NCI-H1436 treated with DMSO at 0.1 percent for 48 hours (cell line): ENCODE results near the gene SYT14.
"Not testable (repeated sequence)": the region's sequence is repeated elsewhere in the genome, so short reads cannot be mapped to it uniquely, and the experiment has no call there.

ENCODE experiments used
- DNase-seq: peaks from one replicate; lab custom pipeline; 2025; lab: John Stamatoyannopoulos, UW

SYT14 gene

GRCh38 chr1:210117681-210118170 lies 179.7 kb downstream of the SYT14 start:
- DNase-seq, result no peak

DNA sequence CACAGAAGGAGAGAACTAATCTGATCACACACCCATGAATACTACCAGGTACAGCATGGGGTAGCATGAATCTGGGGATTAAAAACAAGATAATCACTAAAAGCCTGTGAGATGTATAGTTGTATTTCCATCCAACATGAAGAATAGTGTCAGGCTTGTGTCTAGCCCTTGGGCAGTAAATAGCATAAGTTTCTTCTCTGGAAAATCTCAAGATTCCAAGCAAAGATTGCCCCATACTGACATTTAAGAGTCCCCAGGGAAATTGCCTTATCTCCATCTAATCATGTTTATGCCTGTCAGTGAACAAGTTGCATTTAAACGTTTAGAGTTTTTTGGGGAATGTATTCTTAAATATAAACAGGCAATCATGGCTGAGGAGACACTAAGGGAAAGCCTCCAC lies 185.4 kb downstream of the SYT14 start:
- no peak for DNase-seq

GRCh38 chr1:210123924-210124589 lies 186.0 kb downstream of the SYT14 start:
- no peak for DNase-seq

DNA sequence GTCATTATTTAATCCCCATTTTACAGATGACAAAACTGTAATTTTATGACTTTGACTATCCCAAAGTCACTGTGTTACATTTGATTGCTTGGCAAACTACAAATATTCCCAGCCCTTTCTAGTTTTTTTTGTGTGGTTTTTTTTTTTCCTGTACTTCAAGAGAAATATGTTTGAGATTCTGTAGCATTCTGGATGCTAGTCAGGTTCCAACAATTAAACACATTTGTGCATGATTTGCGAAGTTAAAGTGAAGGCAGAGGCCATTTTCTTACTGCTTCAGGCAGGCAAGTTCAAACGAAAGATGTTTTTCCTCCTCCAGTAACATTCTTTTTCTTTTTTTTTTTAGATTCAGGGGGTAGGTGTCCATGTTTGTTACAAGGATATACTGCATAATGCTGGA lies 186.7 kb downstream of the SYT14 start:
- no peak for DNase-seq

- no peak for DNase-seq
Measured at GRCh38 chr1:210125143-210125542, 187.1 kb downstream of the SYT14 start.

DNA sequence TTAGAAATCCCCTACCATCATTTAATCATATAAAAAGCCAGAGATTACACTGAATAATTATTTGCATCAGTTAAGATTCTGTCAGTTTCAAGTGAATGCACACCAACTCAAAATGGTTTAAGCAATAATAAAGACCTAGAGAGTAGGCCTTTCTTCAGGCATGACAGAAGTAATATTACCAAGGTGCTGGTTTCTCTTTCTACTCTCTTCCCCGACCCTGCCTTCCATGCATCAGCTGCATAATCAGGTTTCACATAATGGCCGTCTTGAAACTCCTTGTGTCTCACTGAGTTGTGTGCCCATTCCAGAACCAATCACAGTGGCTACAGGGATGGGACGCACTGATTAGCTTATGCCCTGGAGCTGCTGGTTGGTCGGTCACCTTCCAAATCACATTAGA lies 191.1 kb downstream of the SYT14 start:
- DNase-seq, result no peak

- no peak for DNase-seq
Measured at GRCh38 chr1:210129759-210130158, 191.7 kb downstream of the SYT14 start.

GRCh38 chr1:210132582-210132981 lies 194.6 kb downstream of the SYT14 start:
- no peak for DNase-seq

GRCh38 chr1:210143465-210144062 lies 205.5 kb downstream of the SYT14 start:
- no peak for DNase-seq

DNA sequence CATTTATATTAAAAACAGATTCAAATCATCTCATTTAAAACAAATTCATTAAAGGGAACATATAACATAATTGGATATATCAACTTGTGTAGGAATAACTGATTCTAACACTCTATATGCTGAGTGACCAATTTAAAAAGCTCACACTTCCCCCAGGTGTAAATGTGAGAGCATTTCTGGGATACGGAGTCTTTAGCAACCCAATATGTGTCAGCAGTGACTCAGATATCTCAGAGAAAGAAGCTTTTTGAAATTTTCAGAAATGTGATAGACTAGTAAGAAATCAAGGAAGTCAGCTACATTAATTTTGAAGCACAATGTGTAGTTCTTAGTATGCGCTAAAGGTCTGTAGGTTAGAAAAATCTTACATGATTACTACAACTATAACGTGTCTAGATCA lies 206.7 kb downstream of the SYT14 start:
- no peak for DNase-seq

DNA sequence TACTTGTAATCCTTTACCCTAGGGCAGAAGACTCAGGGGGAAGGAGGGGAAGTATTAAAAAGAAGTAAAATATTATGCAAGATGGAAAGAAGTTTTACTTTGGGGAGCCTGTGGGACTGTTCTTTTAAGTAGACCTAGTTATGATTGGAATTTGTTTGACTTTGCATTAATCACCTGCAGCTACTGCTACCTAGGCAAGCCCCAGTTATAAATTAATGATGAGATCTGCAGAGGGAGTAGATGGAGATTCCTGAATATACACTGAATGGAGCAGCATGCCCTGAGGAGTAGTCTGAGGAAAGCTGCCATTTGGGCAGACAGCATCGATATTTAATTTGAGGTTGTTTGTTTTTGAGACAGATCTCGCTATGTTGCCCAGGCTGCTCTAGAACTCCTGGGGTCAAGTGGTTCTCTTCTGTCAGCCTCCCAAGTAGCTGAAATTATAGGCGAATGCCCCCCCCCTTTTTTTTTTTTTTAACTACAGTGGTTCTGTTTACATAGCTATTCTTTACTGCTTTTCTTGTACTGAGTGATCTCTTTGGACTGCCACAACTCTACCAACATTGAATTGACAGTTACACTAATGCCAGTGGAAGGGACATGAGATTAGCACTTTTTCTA lies 213.1 kb downstream of the SYT14 start:
- DNase-seq, result no peak

DNA sequence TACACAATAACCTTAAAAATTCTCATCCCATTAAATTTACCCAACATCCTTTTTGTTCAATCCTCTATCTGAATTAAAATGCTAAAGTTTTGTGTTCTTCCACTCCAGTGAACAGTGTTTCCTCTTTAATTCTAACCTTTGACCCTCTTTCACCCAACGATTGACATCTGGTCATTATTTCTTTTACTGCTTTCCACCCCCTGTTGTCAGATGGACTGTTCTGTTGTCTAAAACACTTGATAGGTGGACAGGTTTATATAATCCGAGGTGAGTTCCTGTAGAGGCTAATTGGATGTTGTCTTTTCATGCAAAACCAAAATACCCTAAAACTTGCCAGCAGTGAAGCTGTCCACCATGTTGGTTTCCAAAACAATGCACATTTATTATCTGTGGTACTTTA lies 221.2 kb downstream of the SYT14 start:
- no peak for DNase-seq

DNA sequence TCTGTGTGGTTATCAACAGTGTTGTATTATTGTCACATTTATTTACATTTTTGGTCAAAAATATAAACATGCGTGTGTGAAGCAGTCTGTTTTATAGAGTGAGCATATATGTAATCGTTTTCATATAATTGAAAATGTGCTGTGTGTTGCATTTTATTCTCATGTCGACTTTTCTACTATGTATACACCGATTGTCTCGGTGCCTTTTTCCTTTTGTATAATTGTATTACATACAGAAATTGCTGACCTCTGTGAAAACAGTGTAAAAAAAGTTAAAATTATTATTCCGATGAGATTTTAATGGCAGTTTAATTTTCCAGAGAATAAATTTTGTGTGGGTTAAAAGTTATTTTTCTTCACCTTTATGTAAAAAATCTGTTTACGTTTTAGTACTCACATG lies 232.2 kb downstream of the SYT14 start:
- DNase-seq, result no peak

GRCh38 chr1:210174133-210174532 lies 236.1 kb downstream of the SYT14 start:
- no peak for DNase-seq

DNA sequence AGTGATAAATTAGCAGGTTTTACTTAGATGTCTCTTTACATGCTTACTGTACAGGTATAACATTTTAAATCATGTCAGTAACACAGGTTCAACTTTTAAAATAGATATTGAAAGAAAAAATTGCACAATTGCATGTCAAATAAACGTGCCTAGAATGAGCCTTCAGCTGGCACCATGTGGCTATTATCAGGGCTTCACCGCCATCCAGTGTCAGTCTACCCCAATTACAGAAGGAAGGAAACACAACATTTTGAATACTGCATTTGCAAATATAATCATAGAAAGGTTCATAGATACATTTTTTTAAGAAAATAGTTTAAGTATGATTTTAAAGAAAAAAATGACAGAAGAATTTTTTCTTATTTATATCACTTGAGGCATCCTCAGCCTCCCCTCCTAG lies 247.0 kb downstream of the SYT14 start:
- no peak for DNase-seq

DNA sequence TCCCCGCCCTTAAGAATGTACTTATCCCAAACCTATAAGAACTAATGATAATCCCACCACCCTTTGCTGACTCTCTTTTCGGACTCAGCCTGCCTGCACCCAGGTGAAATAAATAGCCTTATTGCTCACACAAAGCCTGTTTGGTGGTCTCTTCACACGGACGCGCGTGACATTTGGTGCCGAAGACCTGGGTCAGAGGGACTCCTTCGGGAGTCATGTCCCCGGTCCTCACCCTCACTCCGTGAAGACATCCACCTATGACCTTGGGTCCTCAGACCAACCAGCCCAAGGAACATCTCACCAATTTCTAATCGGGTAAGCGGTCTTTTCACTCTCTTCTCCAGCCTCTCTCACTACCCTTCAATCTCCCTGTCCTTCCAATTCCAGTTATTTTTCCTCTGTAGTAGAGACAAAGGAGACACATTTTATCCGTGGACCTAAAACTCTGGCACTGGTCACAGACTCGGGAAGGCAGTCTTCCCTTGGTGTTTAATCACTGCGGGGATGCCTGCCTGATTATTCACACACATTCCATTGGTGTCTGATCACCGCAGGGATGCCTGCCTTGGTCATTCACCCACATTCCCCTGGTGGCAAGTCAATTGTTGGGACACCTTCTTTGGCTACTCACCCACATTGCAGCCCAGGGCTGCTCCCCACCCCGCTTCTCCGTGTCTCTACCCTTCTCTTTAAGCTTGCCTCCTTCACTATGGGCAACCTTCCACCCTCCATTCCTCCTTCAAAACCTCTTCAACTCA lies 250.0 kb downstream of the SYT14 start:
- not testable (repeated sequence) for DNase-seq

GRCh38 chr1:210189426-210189825 lies 251.4 kb downstream of the SYT14 start:
- no peak for DNase-seq

DNA sequence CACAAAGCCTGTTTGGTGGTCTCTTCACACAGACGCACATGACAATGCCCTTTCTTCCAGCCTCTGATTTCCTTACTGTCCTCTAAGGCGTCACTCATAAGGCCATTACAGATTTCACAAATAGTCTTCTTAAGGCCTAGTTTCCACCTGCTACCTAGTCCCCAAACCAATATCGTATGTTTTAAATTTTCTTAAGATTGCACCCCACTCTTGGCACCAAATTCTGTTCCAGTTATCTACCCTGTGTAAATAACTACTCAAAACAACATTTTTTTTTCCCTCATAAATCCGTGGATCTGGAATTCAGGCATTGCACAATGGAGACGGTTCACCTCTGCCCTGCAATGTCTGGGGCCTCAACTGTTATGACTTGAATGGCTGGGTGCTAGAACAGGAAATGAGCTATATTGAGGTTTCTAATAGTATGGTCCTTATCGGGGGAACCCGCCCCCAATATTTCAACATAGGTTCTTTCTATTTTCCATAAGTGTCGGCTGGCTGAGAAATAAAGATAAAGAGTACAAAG lies 257.7 kb downstream of the SYT14 start:
- no peak for DNase-seq

GRCh38 chr1:210196266-210196665 lies 258.2 kb downstream of the SYT14 start:
- not testable (repeated sequence) for DNase-seq

DNA sequence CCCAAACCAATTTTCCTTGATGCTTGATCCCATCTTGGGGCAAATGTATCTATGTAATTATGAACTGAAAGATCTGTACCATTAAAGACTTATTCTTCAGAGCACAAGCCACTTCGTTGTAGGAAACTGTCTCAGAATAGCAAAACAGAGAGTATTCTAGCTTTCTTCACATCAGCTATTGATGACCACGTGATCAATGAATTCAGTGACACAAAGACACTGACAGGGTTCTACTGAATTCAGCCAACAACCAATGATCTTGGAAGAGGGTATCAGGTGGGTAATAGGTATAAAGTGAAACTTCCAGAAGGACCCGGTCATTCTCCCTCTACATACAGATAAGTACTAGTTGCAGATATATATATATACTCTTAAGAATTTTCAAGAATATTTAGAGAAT lies 260.8 kb downstream of the SYT14 start:
- DNase-seq, result no peak

DNA sequence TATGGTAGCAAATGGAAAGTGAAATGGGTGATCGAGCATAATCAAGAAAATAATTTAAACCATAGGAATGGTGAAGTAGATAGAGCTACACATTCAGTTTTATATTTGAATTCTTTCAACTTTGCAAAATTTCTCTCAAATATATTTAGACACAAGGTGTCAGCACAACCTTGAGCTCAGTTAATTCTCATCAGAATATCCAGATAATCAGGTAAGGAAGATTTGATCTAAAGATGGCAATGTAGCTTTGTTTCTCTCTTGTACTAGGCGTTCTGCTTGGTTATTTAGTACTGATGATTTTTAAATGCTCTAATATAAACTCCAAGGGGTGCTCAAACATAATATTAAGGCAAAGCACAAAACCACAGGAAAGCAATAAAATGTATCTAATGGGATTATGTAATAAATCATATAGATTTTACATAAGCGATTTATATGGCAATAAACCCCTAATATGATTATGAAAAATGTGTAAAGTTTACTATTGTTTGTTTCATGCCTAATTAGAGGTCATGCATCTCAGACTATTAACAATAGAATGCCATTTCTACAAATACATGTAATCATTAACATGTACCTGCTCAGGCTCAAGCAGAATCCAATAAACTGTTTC lies 262.2 kb downstream of the SYT14 start:
- DNase-seq, result no peak

- DNase-seq, result no peak
Measured at GRCh38 chr1:210201681-210202080, 263.7 kb downstream of the SYT14 start.
